B cell (primary cell): ENCODE measurements around the gene CD52. TPM values are rescaled to one million over a fixed set of nuclear protein-coding genes. Genes with fewer than 3 reads are reported as not detected.

Source experiments
- ATAC-seq: fragments of 200-7000 bp; cut with Tn5 transposase; one replicate; pipeline ENCODE4 v1.10.0; 2021; ENCODE audit warnings: low read depth, mild to moderate bottlenecking, moderate number of reproducible peaks, moderate library complexity
- CTCF ChIA-PET: fragments of 350-600 bp; sonication (Branson Sonifier 250); formaldehyde crosslinking; loops from one replicate; lab custom pipeline; 2021; ENCODE audit warnings: antibody characterized with exemption, inconsistent platforms; lab: Charles Lee
- POLR2A ChIA-PET: fragments of 350-600 bp; sonication (Branson Sonifier 250); formaldehyde crosslinking; loops from one replicate; lab custom pipeline; 2021; ENCODE audit warnings: antibody characterized with exemption; lab: Charles Lee
- DNase-seq: peaks from one replicate; pipeline ENCODE4 v3.0.0; 2013
- H2AFZ ChIP-seq: 2 replicates; pipeline ENCODE4 v1.6.1; 2012; ENCODE audit warnings: mild to moderate bottlenecking, low read depth, low read length; ENCODE audit not compliant: insufficient read depth, poor library complexity, severe bottlenecking
- H3K27ac ChIP-seq, 2 donors: 1 replicate in 1 of 2; 2 replicates in 1 of 2; pipeline ENCODE4 v1.5.1; 2012 to 2013; ENCODE audit warnings: low read length in 2 of 2, mild to moderate bottlenecking in 2 of 2, moderate library complexity in 1 of 2
- H3K27me3 ChIP-seq, 4 experiments: fragments of 200-600 bp in 1 of 4; sonication (generic) in 1 of 4; replicated peaks in 1 of 4; 1 replicate in 2 of 4; 2 replicates in 2 of 4; pipeline versions ENCODE4 v1.6.1 to v1.7.0; 2013 to 2016; ENCODE audit warnings: low read length in 3 of 4, mild to moderate bottlenecking in 2 of 4, mixed read lengths in 1 of 4, moderate library complexity in 1 of 4; ENCODE audit not compliant: insufficient read depth in 4 of 4, control insufficient read depth in 3 of 4; ENCODE audit errors: control extremely low read depth in 1 of 4
- H3K36me3 ChIP-seq, 2 experiments: replicated peaks in 1 of 2; 1 replicate in 1 of 2; 2 replicates in 1 of 2; pipeline versions ENCODE4 v1.6.1 to v1.7.1; 2013; ENCODE audit warnings: low read length in 1 of 2; ENCODE audit not compliant: insufficient read depth in 2 of 2, control insufficient read depth in 1 of 2; ENCODE audit errors: control extremely low read depth in 1 of 2, extremely low read depth in 1 of 2
- H3K4me1 ChIP-seq, 2 donors: fragments of 200-600 bp in 1 of 2; sonication (generic) in 1 of 2; 1 replicate in 1 of 2; 2 replicates in 1 of 2; pipeline versions ENCODE4 v1.5.1 to v1.6.1; 2013 to 2017; ENCODE audit warnings: low read length in 2 of 2; ENCODE audit not compliant: control insufficient read depth in 2 of 2, insufficient read depth in 2 of 2
- H3K4me2 ChIP-seq: replicated peaks from 2 replicates; pipeline ENCODE3; 2012; ENCODE audit warnings: mild to moderate bottlenecking, low read depth, low read length; ENCODE audit not compliant: poor library complexity, severe bottlenecking
- H3K4me3 ChIP-seq, 5 experiments: fragments of 200-600 bp in 1 of 5; sonication (generic) in 1 of 5; 1 replicate in 3 of 5; 2 replicates in 2 of 5; pipeline versions ENCODE4 v1.5.1 to v1.7.0; 2011 to 2016; ENCODE audit warnings: low read length in 4 of 5, mild to moderate bottlenecking in 4 of 5, low read depth in 2 of 5, control low read depth in 1 of 5, moderate library complexity in 1 of 5; ENCODE audit not compliant: insufficient read depth in 1 of 5; ENCODE audit errors: control extremely low read depth in 1 of 5, extremely low read depth in 1 of 5
- H3K79me2 ChIP-seq: fragments of 200-600 bp; sonication (generic); one replicate; pipeline ENCODE4 v1.6.0; 2016; ENCODE audit warnings: low read length; ENCODE audit not compliant: control insufficient read depth, insufficient read depth
- H3K9ac ChIP-seq: fragments of 200-600 bp; sonication (generic); 2 replicates; pipeline ENCODE4 v1.6.1; 2017; ENCODE audit warnings: mild to moderate bottlenecking, low read length, moderate library complexity
- H3K9me3 ChIP-seq, 3 donors: one replicate each; pipeline versions ENCODE4 v1.6.1 to v1.7.1; 2013; ENCODE audit warnings: low read length in 2 of 3; ENCODE audit not compliant: control insufficient read depth in 2 of 3, insufficient read depth in 1 of 3; ENCODE audit errors: control extremely low read depth in 1 of 3
- H4K20me1 ChIP-seq: 2 replicates; pipeline ENCODE4 v1.6.0; 2012; ENCODE audit warnings: mild to moderate bottlenecking, low read length; ENCODE audit not compliant: insufficient read depth, control insufficient read depth, poor library complexity, severe bottlenecking
- H3K27ac Mint-ChIP-seq: one replicate; pipeline ENCODE4 v1.8.0; 2021; ENCODE audit warnings: mixed read lengths
- H3K27me3 Mint-ChIP-seq: one replicate; pipeline ENCODE4 v1.8.0; 2021; ENCODE audit warnings: mixed read lengths
- H3K4me1 Mint-ChIP-seq: one replicate; pipeline ENCODE4 v1.8.0; 2021; ENCODE audit warnings: mixed read lengths
- H3K4me3 Mint-ChIP-seq: one replicate; pipeline ENCODE4 v1.8.0; 2021; ENCODE audit warnings: mixed read lengths
- H3K9me3 Mint-ChIP-seq: one replicate; pipeline ENCODE4 v1.8.0; 2022; ENCODE audit warnings: mixed read lengths; ENCODE audit not compliant: insufficient read depth
- EZH2 ChIP-seq: IDR thresholded peaks from 2 replicates; pipeline ENCODE4 v1.6.1; 2012; ENCODE audit warnings: borderline replicate concordance, low read depth, mild to moderate bottlenecking, moderate library complexity, low read length; ENCODE audit not compliant: insufficient read depth, poor library complexity, severe bottlenecking
- WGBS: methylation state at CpG from one replicate; pipeline ENCODE4 v1.1.5; 2013; ENCODE audit warnings: missing lambda C conversion rate; ENCODE audit not compliant: insufficient coverage; 5-methylcytosine and 5-hydroxymethylcytosine counted together
- intact Hi-C: fragments of 100-400 bp; cut with micrococcal nuclease; formaldehyde crosslinking; loops from one replicate; pipeline ENCODE4 v1.10.0; 2022
- polyA plus RNA-seq: library from polyadenylated mRNA; depleted of rRNA; stranded (reverse); fragments of >200 nt; gene quantifications from 2 replicates; pipeline ENCODE4 v1.2.3, GENCODE V29; 2012
- total RNA-seq, 2 donors: library from RNA; stranded (reverse); fragments of 120-200 nt in 1 of 2; gene quantifications; 1 replicate in 1 of 2; 2 replicates in 1 of 2; pipeline versions ENCODE4 v1.2.3 to v1.2.4, GENCODE V29; 2013 to 2022
- TF ChIP-seq, protein P1 (sequence below): fragments of 200-600 bp; IDR thresholded peaks from one replicate; pipeline ENCODE4 v1.8.0; 2022; ENCODE audit warnings: antibody characterized with exemption, mild to moderate bottlenecking

The CD52 gene
- total and polyA plus RNA-seq, 2 donors (not counting 1 experiment from before 2014, with no cell fraction given): 1,116 to 1,597 TPM

DNA sequence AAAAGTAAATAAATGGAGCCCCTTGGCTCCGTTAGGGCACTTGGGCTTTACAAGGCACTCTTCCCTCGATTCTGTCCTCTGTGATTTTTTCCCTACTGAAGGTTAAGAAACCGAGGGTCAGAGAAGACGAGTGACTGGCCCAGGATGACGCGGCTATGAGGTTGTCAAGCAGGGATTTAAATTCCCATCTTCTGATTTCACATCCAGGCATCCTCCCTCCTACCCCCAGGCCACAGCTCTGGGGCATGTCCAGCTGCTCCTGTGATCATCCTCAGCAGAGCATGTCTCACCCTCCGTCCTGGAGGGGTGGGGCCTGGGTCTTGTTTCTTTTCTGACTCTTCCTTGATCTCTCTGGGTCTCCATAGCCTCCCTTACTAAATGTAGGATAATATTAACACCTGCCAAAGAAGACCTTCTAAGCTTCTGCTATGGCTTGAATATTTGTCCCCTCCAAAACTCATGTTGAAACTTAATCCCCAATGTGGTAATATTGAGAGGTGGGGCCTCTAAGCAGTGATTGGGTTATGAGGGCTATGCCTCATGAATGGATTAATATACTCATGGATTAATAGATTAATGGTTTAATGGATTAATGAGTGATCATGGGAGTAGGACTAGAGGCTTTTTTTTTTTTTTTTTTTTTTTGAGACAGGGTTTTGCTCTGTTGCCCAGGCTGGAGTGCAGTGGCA, 31.6 kb downstream of the CD52 start:
- ChIA-PET POLR2A (no interaction called here), CTCF (interaction anchor here (0.8 to 1.2 kb wide), 3 partner anchors 14 to 461 kb away, joined by 3 read pairs; no protein-coding TSS in a partner anchor)
- TF ChIP-seq EZH2: no peak
- TF ChIP-seq, protein P1, sequence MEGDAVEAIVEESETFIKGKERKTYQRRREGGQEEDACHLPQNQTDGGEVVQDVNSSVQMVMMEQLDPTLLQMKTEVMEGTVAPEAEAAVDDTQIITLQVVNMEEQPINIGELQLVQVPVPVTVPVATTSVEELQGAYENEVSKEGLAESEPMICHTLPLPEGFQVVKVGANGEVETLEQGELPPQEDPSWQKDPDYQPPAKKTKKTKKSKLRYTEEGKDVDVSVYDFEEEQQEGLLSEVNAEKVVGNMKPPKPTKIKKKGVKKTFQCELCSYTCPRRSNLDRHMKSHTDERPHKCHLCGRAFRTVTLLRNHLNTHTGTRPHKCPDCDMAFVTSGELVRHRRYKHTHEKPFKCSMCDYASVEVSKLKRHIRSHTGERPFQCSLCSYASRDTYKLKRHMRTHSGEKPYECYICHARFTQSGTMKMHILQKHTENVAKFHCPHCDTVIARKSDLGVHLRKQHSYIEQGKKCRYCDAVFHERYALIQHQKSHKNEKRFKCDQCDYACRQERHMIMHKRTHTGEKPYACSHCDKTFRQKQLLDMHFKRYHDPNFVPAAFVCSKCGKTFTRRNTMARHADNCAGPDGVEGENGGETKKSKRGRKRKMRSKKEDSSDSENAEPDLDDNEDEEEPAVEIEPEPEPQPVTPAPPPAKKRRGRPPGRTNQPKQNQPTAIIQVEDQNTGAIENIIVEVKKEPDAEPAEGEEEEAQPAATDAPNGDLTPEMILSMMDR: no peak
- H3K9ac ChIP-seq: no peak overlapping the region
- ATAC-seq (no peak), DNase-seq (no peak)
- H3K36me3 ChIP-seq: no peaks in the 10 kb centered on the region
- no peak overlapping the region for H3K4me2 ChIP-seq
- H3K27ac ChIP-seq: no peak overlapping the region
- intact Hi-C loops: no loop called here
- no peak overlapping the region for H3K27ac Mint-ChIP-seq
- H3K9me3 ChIP-seq: no peaks in the 10 kb centered on the region
- WGBS: 90% methylated on average over 6 of the region's 7 CpGs
- no peak overlapping the region for H3K4me3 Mint-ChIP-seq
- no peak overlapping the region for H2AFZ ChIP-seq
- no peaks in the 10 kb centered on the region for H3K4me1 Mint-ChIP-seq
- no peak overlapping the region for H3K4me3 ChIP-seq
- no peaks in the 10 kb centered on the region for H3K79me2 ChIP-seq
- H3K27me3 Mint-ChIP-seq: peaks cover 5% of the 10 kb centered on the region
- H3K27me3 ChIP-seq: peaks cover 0 to 6% (median 0%) of the 10 kb centered on the region in 4 experiments
- no peaks in the 10 kb centered on the region for H3K4me1 ChIP-seq
- no peaks in the 10 kb centered on the region for H3K9me3 Mint-ChIP-seq
- H4K20me1 ChIP-seq: no peaks in the 10 kb centered on the region

DNA sequence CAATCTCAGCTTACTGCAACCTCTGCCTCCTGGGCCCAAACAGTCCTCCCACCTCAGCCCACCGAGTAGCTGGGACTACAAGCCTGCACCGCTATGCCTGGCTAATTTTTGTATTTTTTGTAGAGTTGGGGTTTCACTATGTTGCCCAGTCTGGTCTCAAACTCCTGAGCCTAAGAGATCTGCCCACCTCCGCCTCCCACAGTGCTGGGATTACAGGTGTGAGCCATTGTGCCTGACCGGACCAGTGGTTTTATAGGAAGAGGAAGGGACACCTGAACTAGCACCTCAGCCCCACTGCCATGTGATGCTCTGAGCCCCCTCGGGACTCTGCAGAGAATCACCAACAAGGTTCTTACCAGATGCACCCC, 32.1 kb downstream of the CD52 start:
- peaks cover 5% of the 10 kb centered on the region for H3K27me3 Mint-ChIP-seq
- H3K27ac Mint-ChIP-seq: no peak overlapping the region
- no peak for TF ChIP-seq EZH2
- ATAC-seq (no peak), DNase-seq (no peak)
- ChIA-PET POLR2A (no interaction called here), CTCF (interaction anchor here (0.8 to 1.2 kb wide), 3 partner anchors 15 to 460 kb away, joined by 3 read pairs; no protein-coding TSS in a partner anchor)
- intact Hi-C loops: no loop called here
- no peaks in the 10 kb centered on the region for H3K9me3 Mint-ChIP-seq
- H3K4me1 Mint-ChIP-seq: no peaks in the 10 kb centered on the region
- Histone ChIP-seq H3K27ac (no peak overlapping the region), H3K9ac (no peak overlapping the region), H2AFZ (no peak overlapping the region), H3K27me3 (peaks cover 0 to 6% (median 0%) of the 10 kb centered on the region in 4 experiments), H4K20me1 (no peaks in the 10 kb centered on the region), H3K4me2 (no peak overlapping the region), H3K36me3 (no peaks in the 10 kb centered on the region), H3K4me1 (no peaks in the 10 kb centered on the region), H3K79me2 (no peaks in the 10 kb centered on the region), H3K4me3 (no peak overlapping the region), H3K9me3 (no peaks in the 10 kb centered on the region)
- 100% methylated on average over 3 of the region's 5 CpGs for WGBS
- H3K4me3 Mint-ChIP-seq: no peak overlapping the region
